NCI-H2196 treated with DMSO at 0.1 percent for 48 hours (cell line): ENCODE data around the gene ZNRF4.
"Not testable (repeated sequence)": the region's sequence is repeated elsewhere in the genome, so short reads cannot be mapped to it uniquely, and the experiment has no call there.

Source experiments
- DNase-seq: peaks from one replicate; lab custom pipeline; 2025; ENCODE audit not compliant: unreplicated experiment; lab: John Stamatoyannopoulos, UW

The ZNRF4 gene

GRCh38 chr19:5472286-5472685 is 17.1 kb downstream of the ZNRF4 start:
- no peak for DNase-seq

- DNase-seq: no peak
Observed at GRCh38 chr19:5473646-5474045, 18.4 kb downstream of the ZNRF4 start.

GRCh38 chr19:5477451-5478215 is 22.4 kb downstream of the ZNRF4 start:
- no peak for DNase-seq

- no peak for DNase-seq
Observed at GRCh38 chr19:5478241-5478924, 23.2 kb downstream of the ZNRF4 start.

GRCh38 chr19:5478925-5479588 is 23.8 kb downstream of the ZNRF4 start:
- DNase-seq: no peak

GRCh38 chr19:5479958-5480357 is 24.7 kb downstream of the ZNRF4 start:
- no peak for DNase-seq

GRCh38 chr19:5480427-5480836 is 25.2 kb downstream of the ZNRF4 start:
- no peak for DNase-seq

- no peak for DNase-seq
Observed at GRCh38 chr19:5481957-5482356, 26.7 kb downstream of the ZNRF4 start.

- peak; percentile 36 for DNase-seq
Observed at GRCh38 chr19:5484398-5485285, 29.4 kb downstream of the ZNRF4 start.

GRCh38 chr19:5485286-5485636 is 30.0 kb downstream of the ZNRF4 start:
- no peak for DNase-seq

- DNase-seq: not testable (repeated sequence)
Observed at GRCh38 chr19:5485658-5486057, 30.4 kb downstream of the ZNRF4 start.

- no peak for DNase-seq
Observed at GRCh38 chr19:5487222-5487621, 32.0 kb downstream of the ZNRF4 start.

- DNase-seq: no peak
Observed at GRCh38 chr19:5489551-5489950, 34.3 kb downstream of the ZNRF4 start.

- no peak for DNase-seq
Observed at GRCh38 chr19:5491565-5491964, 36.3 kb downstream of the ZNRF4 start.

GRCh38 chr19:5492281-5492634 is 37.0 kb downstream of the ZNRF4 start:
- no peak for DNase-seq

- DNase-seq: no peak
Observed at GRCh38 chr19:5492635-5493409, 37.6 kb downstream of the ZNRF4 start.

- no peak for DNase-seq
Observed at GRCh38 chr19:5494773-5495172, 39.6 kb downstream of the ZNRF4 start.

GRCh38 chr19:5495792-5496191 is 40.6 kb downstream of the ZNRF4 start:
- DNase-seq: no peak

GRCh38 chr19:5497297-5497696 is 42.1 kb downstream of the ZNRF4 start:
- no peak for DNase-seq

GRCh38 chr19:5498830-5499550 is 43.8 kb downstream of the ZNRF4 start:
- no peak for DNase-seq
